ENCODE measurements around the gene PAX6.

The PAX6 gene

GRCh38 chr11:31799435-31800397 is 11.4 kb downstream of the PAX6 start:
- peaks cover 0 to 18% (median 0%) of the 10 kb centered on the region in 3 experiments for H3K27me3 ChIP-seq (ENCODE audit: control insufficient read depth in 3 of 3, insufficient read depth in 3 of 3, low read depth in 1 of 3, low read length in 3 of 3)
- no CpG with 5 or more reads among the region's 48 CpGs for WGBS, 2 donors (ENCODE audit: extremely low coverage in 2 of 2, insufficient read length in 2 of 2, insufficient replicate concordance in 1 of 2)

GRCh38 chr11:31798554-31799434 is 12.3 kb downstream of the PAX6 start:
- peaks cover 3% of the 10 kb centered on the region for H3K79me1 ChIP-seq (ENCODE audit: low read depth, low read length)
- H3K9me3 ChIP-seq (replicated peaks in 1 of 2; ENCODE audit: control insufficient read depth in 2 of 2, insufficient read depth in 1 of 2, low read depth in 1 of 2, low read length in 2 of 2) = peaks cover 0 to 11% of the 10 kb centered on the region in 2 donors
- H3K4me1 ChIP-seq (ENCODE audit: control insufficient read depth in 2 of 2, insufficient read depth in 1 of 2, low read depth in 1 of 2, low read length in 2 of 2) = peaks cover 0 to 49% of the 10 kb centered on the region in 2 donors
- H3K4me2 ChIP-seq (ENCODE audit: insufficient read depth, low read length, poor library complexity, severe bottlenecking) = peak overlapping the region; percentile 37
- peak overlapping the region; percentile 62 for H2BK5ac ChIP-seq (ENCODE audit: low read length)
- peak overlapping the region; percentile 49 for H3K23ac ChIP-seq (ENCODE audit: low read depth, low read length, poor library complexity)
- no peak overlapping the region for H3K4me3 ChIP-seq (ENCODE audit: low read length in 2 of 2)
- peak overlapping the region; percentile 94 for H2AK5ac ChIP-seq (ENCODE audit: low read depth, low read length)
- peaks cover 0 to 14% (median 0%) of the 10 kb centered on the region in 3 experiments for H3K27me3 ChIP-seq (ENCODE audit: control insufficient read depth in 3 of 3, insufficient read depth in 3 of 3, low read depth in 1 of 3, low read length in 3 of 3)
- H3K27ac ChIP-seq (replicated peaks; ENCODE audit: low read length) = peak overlapping the region; percentile 80
- H2BK120ac ChIP-seq (ENCODE audit: low read depth, low read length) = peak overlapping the region; percentile 98
- no peak overlapping the region for H4K8ac ChIP-seq (ENCODE audit: low read depth, low read length)
- DNase-seq (ENCODE audit: low spot score) = no peak
- no peak overlapping the region for H4K91ac ChIP-seq (ENCODE audit: low read depth, low read length, poor library complexity)
- peak overlapping the region; percentile 9 for H3K9ac ChIP-seq (ENCODE audit: low read depth, low read length, poor library complexity)
- H3K14ac ChIP-seq (ENCODE audit: low read length) = peak overlapping the region; percentile 40
- peak overlapping the region; percentile 57 for H3K4ac ChIP-seq (ENCODE audit: low read length)
- no CpG with 5 or more reads among the region's 60 CpGs for WGBS, 2 donors (ENCODE audit: extremely low coverage in 2 of 2, insufficient read length in 2 of 2, insufficient replicate concordance in 1 of 2)
- H2BK15ac ChIP-seq (ENCODE audit: low read length) = no peak overlapping the region
- H3K18ac ChIP-seq (ENCODE audit: low read length) = peak overlapping the region; percentile 92
- no peak overlapping the region for H2AFZ ChIP-seq (ENCODE audit: low read length)
- H3K36me3 ChIP-seq (replicated peaks in 1 of 2; ENCODE audit: control insufficient read depth in 2 of 2, insufficient read depth in 2 of 2, low read length in 2 of 2) = peaks cover 29 to 95% of the 10 kb centered on the region in 2 donors
- H2BK12ac ChIP-seq (ENCODE audit: low read length) = peak overlapping the region; percentile 79

More at GRCh38 chr11:31799435-31800397, 11.4 kb downstream of the PAX6 start:
- Histone ChIP-seq H2BK15ac (ENCODE audit: low read length) (no peak overlapping the region), H3K23ac (ENCODE audit: low read depth, low read length, poor library complexity) (peak overlapping the region; percentile 16), H2BK120ac (ENCODE audit: low read depth, low read length) (no peak overlapping the region), H3K4me2 (ENCODE audit: insufficient read depth, low read length, poor library complexity, severe bottlenecking) (peak overlapping the region; percentile 37), H3K9ac (ENCODE audit: low read depth, low read length, poor library complexity) (peak overlapping the region; percentile 53), H3K9me3 (replicated peaks in 1 of 2; ENCODE audit: control insufficient read depth in 2 of 2, insufficient read depth in 1 of 2, low read depth in 1 of 2, low read length in 2 of 2) (peaks cover 0 to 11% of the 10 kb centered on the region in 2 donors), H3K18ac (ENCODE audit: low read length) (peak overlapping the region; percentile 66), H3K4me3 (ENCODE audit: low read length in 2 of 2) (peak overlapping the region in 1 of 2 donors; percentile 29), H4K8ac (ENCODE audit: low read depth, low read length) (no peak overlapping the region), H2BK12ac (ENCODE audit: low read length) (peak overlapping the region; percentile 28), H3K27ac (replicated peaks; ENCODE audit: low read length) (peak overlapping the region; percentile 73), H3K36me3 (replicated peaks in 1 of 2; ENCODE audit: control insufficient read depth in 2 of 2, insufficient read depth in 2 of 2, low read length in 2 of 2) (peaks cover 24 to 95% of the 10 kb centered on the region in 2 donors), H3K14ac (ENCODE audit: low read length) (no peak overlapping the region), H2AFZ (ENCODE audit: low read length) (no peak overlapping the region), H3K4me1 (ENCODE audit: control insufficient read depth in 2 of 2, insufficient read depth in 1 of 2, low read depth in 1 of 2, low read length in 2 of 2) (peaks cover 0 to 56% of the 10 kb centered on the region in 2 donors), H3K4ac (ENCODE audit: low read length) (no peak overlapping the region), H2BK5ac (ENCODE audit: low read length) (no peak overlapping the region), H2AK5ac (ENCODE audit: low read depth, low read length) (no peak overlapping the region), H3K79me1 (ENCODE audit: low read depth, low read length) (peaks cover 3% of the 10 kb centered on the region), H4K91ac (ENCODE audit: low read depth, low read length, poor library complexity) (no peak overlapping the region)
- no peak for DNase-seq (ENCODE audit: low spot score)

- Histone ChIP-seq H3K4me3 (ENCODE audit: low read length in 2 of 2) (no peak overlapping the region), H2AFZ (ENCODE audit: low read length) (no peak overlapping the region), H2BK120ac (ENCODE audit: low read depth, low read length) (no peak overlapping the region), H2BK12ac (ENCODE audit: low read length) (no peak overlapping the region), H2BK15ac (ENCODE audit: low read length) (no peak overlapping the region), H3K4me2 (ENCODE audit: insufficient read depth, low read length, poor library complexity, severe bottlenecking) (peak overlapping the region; percentile 37), H2AK5ac (ENCODE audit: low read depth, low read length) (peak overlapping the region; percentile 15), H3K36me3 (replicated peaks in 1 of 2; ENCODE audit: control insufficient read depth in 2 of 2, insufficient read depth in 2 of 2, low read length in 2 of 2) (peaks cover 32 to 95% of the 10 kb centered on the region in 2 donors), H3K9ac (ENCODE audit: low read depth, low read length, poor library complexity) (no peak overlapping the region), H3K79me1 (ENCODE audit: low read depth, low read length) (peaks cover 3% of the 10 kb centered on the region), H3K9me3 (replicated peaks in 1 of 2; ENCODE audit: control insufficient read depth in 2 of 2, insufficient read depth in 1 of 2, low read depth in 1 of 2, low read length in 2 of 2) (peaks cover 0 to 11% of the 10 kb centered on the region in 2 donors), H3K4ac (ENCODE audit: low read length) (no peak overlapping the region), H4K8ac (ENCODE audit: low read depth, low read length) (no peak overlapping the region), H4K91ac (ENCODE audit: low read depth, low read length, poor library complexity) (no peak overlapping the region), H3K4me1 (ENCODE audit: control insufficient read depth in 2 of 2, insufficient read depth in 1 of 2, low read depth in 1 of 2, low read length in 2 of 2) (peaks cover 0 to 43% of the 10 kb centered on the region in 2 donors), H3K27me3 (ENCODE audit: control insufficient read depth in 3 of 3, insufficient read depth in 3 of 3, low read depth in 1 of 3, low read length in 3 of 3) (peaks cover 0 to 9% (median 0%) of the 10 kb centered on the region in 3 experiments), H3K18ac (ENCODE audit: low read length) (peak overlapping the region; percentile 92), H3K23ac (ENCODE audit: low read depth, low read length, poor library complexity) (no peak overlapping the region), H2BK5ac (ENCODE audit: low read length) (peak overlapping the region; percentile 62), H3K14ac (ENCODE audit: low read length) (no peak overlapping the region), H3K27ac (replicated peaks; ENCODE audit: low read length) (peak overlapping the region; percentile 80)
- DNase-seq (ENCODE audit: low spot score) = no peak
- WGBS, 2 donors (ENCODE audit: extremely low coverage in 2 of 2, insufficient read length in 2 of 2, insufficient replicate concordance in 1 of 2) = no CpG with 5 or more reads among the region's 21 CpGs
Observed at GRCh38 chr11:31798057-31798553, 13.0 kb downstream of the PAX6 start.
